GM21528 (cell line): ENCODE data around the gene DNAI1.

Experiments
- ATAC-seq: cut with Tn5 transposase; IDR thresholded peaks from one replicate; pipeline ENCODE4 v1.9.1; 2021; ENCODE audit warnings: mild to moderate bottlenecking, moderate library complexity; ENCODE audit not compliant: unreplicated experiment, low FRiP score

Gene DNAI1

DNA sequence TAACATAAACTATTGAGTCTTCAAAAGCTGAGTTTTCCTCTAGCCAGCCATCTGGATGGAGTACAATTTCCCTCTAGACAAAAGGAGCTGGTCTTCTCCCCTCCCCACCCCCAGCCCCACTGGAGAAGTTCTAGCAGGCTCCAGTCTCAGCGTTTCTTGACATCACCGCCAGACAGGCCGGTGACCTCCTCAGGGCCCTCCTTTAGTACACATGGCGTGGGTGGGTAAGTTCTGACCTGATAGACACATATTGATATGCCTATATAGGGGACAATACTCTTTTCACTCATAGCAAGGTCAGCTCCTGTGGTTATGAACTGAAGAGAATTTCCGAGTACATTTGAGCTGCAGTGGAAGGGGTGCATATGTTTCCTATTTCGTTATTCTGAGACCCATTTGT, 27.2 kb downstream of the DNAI1 start:
- no peak for ATAC-seq

DNA sequence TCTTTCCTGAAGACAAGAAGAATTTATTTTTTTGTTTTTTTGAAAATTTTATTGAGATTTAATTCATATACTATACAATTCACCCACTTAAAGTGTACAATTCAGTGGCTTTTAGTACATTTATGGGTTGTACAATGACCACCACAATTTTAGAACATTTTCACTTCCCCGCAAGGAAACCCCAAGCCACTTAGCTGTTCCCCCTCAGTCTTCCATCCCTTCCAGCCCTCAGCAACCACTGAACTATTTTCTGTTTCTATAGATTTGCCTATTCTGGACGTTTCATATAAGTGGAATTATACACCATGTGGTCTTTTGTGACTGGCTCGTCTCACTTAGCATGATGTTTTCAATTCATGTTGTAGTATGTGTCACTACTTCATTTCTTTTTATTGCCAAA, 28.0 kb downstream of the DNAI1 start:
- ATAC-seq = no peak

DNA sequence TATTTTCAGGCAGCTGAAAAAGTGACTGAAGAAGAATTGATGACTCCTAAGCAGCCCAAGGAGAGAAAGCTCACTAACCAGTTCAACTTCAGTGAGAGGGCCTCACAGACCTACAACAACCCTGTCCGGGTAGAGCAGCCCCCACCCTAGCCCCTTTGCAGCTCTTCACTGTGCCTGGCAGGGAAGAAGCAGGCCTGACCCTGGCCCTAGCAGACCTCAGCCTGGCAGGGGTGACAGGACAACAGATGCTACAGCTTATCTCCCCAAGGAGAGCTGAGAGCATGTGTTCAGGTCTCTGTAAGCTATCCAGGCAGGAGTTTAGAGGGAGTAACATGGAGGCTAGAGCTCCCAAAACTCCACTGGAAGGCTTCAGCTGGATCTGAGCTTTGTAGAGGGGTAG, 31.8 kb downstream of the DNAI1 start:
- no peak for ATAC-seq

DNA sequence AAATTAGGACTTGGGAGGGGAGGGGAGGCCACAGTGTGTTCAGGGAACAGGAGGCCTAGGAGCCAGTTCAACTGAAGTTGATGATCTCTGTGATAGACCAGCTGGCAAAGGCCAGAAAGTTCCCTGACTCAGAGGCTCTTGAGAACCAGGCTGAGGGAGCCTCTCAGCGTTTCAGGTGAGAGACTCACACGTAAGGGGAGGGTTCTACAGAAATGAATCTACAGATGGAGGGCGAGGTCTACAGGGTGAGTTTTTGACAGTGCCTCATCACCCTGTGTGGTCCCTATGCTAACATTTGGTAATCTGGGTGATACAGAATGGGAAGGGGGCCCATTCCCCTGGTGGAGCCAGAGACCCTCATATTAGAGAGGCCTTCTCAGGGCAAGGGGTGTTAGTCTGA, 32.2 kb downstream of the DNAI1 start:
- no peak for ATAC-seq

DNA sequence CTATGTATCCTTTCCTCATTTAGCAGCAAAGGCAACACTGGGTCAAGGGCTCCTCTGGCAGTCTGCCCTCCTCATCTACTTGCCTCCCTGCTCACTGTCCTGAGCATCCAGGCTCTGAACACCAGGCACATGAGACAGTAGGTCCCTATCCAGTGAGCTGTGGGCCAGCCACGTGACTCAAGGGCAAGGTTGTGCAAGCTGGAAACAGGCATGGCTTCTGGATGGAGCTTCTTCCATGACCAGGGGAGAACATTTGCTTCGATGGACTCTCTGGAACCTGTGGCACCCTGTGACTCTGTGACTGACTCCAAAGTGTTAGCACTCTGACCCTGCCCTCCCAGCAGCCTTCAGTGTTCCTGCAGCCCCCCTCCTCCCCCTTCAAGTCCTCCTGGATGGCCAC, 33.0 kb downstream of the DNAI1 start:
- no peak for ATAC-seq

DNA sequence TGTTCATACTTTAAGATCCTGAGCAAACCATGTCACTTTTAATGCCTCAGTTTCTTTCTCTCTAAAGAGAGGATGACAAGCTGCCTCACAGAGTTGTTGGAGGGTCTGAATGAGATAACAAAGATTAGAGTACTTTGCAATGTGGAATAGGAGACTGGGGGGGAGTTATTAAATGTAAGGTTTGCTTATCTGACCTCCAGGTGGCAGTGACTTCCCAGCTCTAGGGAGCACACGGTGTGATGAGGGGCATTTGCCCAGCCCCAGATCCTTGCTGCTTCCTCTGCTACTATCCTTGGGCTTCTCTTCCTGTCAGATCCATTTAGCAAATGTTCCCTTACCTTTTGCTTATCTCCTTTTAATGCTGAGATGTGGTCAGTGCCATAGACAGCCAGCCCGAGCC, 33.4 kb downstream of the DNAI1 start:
- ATAC-seq = no peak

DNA sequence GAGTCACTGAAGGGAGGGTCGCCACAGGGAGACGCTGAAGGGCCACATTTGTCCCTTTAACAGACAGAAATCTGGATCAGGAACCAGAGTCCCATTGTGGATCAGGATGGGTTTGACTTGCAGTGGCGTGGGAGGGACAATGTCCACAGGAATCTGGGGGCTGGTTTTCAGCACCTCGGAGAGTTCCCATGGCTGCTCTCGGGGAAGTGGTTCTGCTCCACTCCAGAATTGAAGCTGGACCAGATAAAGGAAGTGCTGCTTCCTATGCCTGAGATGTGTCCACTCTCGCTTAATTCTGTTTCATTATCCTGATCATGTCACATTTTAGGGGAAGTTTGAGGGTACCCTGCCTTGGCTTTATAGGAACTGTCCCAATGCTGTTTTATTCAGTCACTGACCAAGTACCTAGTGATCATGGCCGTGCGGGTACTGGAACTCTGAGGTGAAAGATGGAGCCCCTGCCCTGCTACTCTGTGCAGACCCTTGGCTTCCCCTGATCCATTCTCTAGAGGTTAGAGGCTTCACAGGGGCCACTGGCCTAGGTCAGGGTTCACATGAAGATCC, 35.4 kb downstream of the DNAI1 start:
- no peak for ATAC-seq

DNA sequence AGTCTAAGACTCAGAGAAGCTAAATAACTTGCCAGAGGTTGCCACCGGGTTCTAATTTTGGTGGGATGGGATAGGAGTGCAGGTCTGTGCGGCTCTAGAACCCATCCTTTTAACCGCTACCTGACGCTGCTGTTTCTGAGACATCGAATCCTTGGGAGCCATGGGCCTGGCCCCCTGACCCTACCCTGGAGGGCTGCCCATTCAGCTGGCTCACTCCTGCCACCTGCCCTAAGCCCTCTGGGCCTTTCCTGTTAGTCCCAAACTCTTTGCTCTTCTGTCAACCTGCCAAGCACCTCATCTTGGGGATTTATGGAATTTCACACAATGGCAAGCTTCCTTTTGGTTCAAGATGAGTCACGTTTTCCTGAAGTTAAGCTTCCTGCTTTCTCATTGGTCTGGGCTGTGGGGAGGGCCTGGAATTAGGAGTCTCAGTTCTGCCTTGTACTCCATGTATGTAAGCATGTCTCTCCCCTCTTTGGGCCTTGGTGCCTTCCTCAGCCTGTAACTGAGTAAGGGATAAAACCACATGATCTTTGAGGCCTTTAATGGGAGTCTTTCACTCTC, 37.6 kb downstream of the DNAI1 start:
- ATAC-seq = no peak

DNA sequence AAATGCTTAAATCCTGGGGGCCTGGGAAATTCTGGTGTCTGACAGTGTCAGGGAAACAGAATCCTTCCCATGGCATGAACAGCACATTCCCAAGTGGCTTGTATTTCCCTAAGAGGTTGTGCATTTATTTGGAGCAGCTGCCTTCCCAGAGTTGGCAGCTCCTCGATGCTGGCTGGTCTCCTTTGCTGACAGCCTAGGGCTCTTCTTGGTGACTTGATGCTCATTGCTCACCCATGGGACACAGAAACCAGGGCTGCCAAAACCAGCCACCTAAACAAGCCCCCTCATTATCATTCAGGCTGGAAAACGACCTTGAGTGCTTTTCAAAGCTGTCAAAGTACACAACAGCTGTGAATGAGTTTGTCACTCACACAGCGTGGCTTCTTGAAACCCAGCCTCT, 39.9 kb downstream of the DNAI1 start:
- no peak for ATAC-seq

DNA sequence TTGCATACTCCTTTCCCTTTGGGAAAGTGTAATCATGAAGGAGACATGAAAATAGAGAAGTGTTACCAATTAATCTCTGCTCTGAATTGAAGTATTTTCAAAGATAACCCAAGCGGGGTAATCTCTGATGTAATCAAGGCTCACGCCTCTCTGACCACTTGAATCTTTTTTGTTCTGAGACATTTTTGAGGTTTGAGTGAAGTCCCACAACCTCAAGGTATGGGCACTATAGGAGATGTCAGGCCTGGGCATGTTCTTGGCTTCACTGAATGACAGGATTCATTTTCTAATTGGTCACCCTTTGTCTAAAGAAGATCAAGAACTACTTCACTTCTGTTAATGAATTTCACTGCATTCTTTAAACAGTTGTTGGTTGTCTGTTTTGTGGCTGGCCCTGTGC, 40.5 kb downstream of the DNAI1 start:
- no peak for ATAC-seq

DNA sequence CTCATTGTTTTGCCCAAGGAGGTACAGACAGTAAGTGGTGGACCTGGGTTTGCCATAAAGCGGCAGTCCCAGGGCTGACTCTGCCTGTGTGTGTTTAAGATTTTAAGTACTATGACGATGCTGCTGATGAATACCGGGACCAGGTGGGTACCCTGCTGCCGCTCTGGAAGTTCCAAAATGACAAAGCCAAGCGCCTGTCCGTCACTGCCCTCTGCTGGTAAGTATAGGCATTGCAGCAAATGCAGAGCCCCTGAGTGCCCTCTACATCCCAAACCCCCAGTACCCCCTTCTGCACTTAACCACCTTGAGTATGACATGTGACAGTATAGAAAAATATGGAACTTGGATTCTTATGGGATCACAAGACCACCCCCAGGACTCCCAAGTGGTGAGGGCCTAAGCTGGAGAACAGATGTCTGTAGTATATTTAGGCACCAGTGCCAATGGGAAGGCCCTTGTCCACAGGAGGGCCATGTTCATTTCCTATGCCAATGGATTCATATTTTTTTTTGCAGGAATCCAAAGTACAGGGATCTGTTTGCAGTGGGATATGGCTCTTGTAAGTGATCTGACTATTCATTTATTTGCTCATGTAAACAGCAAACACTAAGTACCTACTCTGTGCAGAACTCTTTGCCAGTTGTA, 42.1 kb downstream of the DNAI1 start:
- ATAC-seq = no peak

DNA sequence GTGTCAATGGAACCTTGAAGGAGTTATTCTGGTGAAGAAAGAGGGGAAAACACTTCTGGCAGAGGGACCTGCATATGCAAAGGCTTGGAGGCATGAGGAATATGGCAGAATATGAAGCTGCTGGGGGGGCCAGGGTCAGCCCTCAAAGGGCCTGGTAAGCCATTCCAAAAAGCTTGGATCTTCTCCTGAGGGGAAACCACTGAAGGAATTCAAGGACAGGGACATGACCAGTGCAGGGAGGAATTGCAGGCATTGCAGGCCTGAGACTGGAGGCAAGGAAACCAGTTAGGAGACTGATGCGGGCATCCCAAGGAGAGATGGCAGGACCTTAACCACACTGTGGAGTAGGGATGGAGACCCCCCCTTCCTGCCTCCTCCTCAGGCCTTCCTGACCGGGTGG, 42.8 kb downstream of the DNAI1 start:
- no peak for ATAC-seq

DNA sequence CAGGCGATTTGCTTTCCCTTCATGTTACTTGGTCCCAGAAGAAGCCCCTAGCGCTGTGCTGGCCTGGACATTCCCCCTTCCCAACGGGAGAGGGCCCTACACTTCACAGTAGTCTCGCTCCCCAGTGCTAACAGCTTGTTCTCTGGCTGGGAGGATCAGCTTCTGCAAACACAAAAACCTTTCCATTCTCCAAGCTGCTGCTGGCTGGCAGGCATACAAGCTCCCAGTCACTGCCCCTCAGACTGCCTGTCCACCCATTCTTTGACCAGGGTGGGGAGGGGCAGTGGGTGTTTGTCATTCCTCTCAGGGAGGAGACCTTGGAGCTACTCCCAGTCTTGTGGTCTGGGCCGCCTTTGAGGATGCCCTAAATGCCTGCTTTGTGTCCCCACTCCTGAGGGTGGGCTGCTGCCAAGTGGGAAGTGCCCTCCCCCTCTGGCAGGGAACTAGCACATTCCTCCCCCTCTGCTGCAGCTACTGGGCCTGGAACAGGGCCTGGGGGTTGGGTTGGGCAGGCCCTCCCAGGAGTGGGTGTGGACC, 43.4 kb downstream of the DNAI1 start:
- ATAC-seq = no peak

DNA sequence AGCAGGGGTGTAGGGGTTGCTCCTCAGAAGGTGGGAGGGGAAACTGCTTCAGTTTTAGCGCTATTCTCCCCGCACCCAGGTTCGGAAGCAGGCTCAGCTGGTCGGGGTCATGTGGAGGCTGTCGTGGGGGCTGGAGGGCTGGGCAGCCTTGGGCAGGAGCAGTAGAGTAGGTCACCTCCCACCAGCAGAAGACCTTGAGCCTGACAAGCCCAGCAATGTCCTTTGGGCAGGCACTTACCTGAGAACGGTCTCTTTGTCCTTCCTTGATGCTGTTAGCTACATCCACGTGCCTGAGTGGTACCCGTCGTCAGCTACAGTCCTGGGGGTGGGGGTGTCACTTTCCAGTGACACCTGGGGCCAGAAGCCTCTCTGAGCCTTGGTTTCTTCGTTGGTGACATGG, 43.9 kb downstream of the DNAI1 start:
- ATAC-seq = no peak

DNA sequence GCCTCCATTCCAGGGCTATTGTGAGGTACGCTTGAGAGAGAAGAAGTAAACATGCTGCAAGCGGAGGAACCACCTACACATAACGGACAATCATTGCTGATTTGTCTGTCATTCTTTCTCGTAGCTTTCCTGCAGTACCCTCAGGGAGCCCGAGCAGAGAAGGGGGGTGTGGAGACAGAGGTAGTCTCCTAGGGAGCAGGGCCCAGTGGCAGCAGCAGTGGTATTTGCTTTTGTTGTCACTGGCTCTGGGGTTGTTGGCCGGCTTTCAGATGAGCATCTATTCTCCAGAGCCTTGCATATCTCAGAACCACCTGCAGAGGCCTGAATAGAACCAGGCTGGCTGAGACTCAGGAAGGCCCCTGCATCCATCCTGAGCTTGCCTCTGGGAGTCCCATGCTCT, 44.3 kb downstream of the DNAI1 start:
- no peak for ATAC-seq

DNA sequence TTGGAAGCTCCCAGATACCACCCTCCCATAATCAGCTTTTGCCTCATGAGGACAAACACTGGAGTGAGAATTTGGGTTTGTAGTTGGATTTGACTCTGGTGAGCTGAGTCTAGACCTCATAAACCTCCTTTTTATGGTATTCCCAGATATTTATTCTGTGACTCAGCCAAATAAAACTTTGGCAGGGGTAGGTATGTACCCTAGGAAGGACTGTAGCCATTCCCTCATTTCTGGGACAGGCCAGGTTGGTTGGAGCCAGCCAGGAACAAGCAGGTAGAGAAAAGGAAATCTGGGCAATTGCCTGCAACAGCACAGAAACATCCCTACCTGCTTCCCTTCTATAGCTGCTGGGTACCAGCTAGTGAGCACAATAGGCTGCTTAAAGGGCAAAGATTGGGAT, 44.8 kb downstream of the DNAI1 start:
- no peak for ATAC-seq

DNA sequence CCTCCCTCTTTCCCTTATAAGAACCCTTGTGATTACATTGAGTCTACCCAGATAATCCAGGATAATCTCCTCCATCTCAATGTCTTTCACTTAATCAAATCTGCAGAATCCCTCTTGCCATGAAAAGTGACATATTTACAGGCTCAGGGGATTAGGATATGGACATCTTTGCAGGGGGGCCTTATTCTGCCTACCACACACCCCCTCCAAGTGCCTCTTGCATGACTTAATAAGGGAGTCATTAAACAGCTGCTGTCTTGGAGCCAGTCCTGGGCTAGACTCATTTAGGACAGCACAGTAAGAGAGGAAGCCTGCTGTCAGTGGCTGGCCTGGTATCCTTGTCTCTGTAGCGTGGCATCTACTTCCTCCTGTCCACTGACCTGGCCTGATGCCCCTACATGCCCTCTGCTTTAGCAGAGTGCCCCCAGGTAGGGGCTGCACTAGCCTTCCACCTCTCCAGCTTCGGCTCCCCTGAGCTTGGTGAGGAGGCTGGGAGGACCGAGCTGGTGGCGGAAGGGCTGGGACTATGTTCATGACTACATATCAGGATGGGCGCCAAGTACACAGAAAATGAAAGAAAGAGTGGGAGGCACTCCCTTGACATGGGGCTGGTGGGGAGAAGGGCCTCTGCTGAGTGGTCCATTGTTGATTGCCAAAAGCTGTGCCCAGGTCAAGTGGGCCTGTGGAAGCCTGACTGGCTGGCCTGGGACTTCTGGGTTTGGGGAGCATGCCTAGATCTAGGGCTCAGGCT, 46.9 kb downstream of the DNAI1 start:
- ATAC-seq = no peak

DNA sequence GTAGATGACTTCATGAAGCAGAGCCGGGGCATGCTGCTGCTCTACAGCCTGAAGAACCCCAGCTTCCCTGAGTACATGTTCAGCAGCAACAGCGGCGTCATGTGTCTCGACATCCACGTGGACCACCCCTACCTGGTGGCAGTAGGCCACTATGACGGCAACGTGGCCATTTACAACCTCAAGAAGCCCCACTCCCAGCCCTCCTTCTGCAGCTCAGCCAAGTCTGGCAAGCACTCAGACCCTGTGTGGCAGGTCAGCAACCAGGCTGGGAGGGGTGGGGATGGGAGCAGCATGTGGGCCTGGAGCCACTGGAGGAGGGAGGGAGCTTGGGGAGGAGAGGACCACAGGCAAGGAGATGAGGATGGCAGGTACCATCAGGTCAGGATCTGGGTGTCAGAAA, 48.0 kb downstream of the DNAI1 start:
- no peak for ATAC-seq

DNA sequence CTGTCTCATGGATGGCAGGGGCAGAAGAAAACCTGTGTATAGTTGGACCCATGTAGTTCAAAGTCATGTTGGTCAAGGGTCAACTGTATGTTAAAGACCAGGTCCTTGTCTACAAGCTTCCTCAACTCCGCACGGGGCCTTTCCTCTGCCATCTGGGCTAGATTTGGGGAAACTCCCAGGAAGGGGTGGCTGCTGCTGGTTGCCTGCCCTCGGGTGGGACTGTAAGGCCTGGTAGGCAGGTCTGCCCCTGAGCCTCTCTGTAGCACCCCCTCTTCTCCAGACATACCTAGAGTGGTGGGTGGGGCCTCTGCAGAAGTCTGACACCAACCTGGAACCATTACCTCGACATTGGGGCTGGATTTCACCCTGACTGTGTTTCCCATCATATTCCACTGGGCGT, 49.0 kb downstream of the DNAI1 start:
- ATAC-seq = no peak

DNA sequence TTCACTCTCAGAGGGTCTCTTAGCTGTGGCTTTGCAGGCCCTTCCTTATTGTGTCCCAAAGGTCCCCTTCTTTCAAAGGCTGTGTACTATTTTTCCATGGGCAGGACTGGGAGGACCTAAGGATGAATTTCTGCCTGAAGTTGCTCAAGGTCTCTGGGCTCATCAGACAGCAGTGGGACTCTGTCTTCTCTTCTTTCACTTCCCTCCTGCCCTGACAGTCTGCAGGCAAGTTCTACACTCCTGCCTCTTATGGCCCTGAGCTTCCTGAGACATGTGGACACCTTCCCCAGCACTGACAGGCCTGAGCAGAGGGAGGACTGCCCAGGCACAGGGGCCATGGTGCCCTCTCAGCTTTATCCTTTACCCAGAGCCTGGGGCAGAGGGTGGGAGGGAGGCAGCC, 49.4 kb downstream of the DNAI1 start:
- ATAC-seq = no peak

DNA sequence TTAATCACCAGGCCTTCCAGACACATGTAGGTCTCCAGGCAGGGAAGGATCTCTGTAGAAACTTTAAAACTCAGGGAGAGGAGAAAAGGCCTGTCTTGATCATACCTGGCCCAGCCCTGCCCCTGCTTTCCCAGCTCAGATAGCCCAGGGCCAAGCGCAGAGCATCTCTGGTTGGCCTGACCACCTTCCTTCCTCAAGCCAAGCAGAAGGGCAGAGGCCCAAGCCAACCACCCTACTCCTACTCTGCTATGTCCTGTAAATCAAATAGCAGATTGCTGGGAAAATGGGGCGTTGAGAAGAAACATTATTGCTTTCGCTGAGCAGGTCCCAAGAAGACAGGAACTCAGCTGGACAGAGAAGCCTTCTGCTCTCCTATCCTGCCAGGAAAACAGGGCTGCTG, 49.9 kb downstream of the DNAI1 start:
- no peak for ATAC-seq

DNA sequence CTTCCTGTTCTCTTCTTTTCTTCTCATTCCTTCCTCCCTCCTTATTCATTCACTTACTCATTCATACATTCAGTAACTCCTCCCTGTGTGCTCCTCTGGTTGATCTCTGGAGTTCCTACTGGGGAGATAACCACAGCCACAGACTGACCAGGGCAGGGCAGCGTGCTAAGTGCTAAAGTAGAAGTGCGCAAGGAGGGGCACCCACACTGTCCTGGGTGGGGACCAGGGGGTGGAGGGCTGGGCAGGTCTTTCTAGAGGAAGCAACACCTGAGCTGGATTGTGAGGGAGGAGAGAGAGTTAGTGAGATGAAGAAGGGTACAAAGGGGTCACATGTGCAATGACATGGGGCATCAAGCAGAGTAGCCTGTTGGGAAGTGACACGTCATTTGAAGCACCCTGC, 50.3 kb downstream of the DNAI1 start:
- no peak for ATAC-seq
